ENCODE data around the gene PCDHGA2.
A peak's percentile ranks its signal among the peaks of the same experiment; 100 is the strongest.

PCDHGA2 gene

DNA sequence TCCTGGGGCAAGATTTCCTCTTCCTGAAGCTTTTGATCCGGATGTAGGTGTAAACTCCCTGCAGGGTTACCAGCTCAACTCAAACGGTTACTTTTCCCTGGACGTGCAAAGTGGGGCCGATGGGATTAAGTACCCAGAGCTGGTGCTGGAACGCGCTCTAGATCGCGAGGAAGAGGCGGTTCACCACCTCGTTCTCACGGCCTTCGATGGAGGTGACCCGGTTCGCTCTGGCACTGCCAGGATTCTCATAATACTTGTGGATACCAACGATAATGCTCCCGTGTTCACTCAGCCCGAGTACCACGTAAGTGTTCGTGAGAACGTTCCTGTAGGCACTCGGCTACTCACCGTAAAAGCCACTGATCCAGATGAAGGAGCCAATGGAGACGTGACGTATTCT is 17.1 kb downstream of the PCDHGA2 start:
- TF ChIP-seq FOXP2 (optimal IDR thresholded peaks at IDR 0.05; ENCODE audit: borderline replicate concordance, extremely low read depth, extremely low read length, insufficient read depth) (no peak), SIN3A (IDR thresholded peaks at IDR 0.05; ENCODE audit: borderline replicate concordance, insufficient read depth, low read length) (no peak), POLR2AphosphoS5 (IDR thresholded peaks at IDR 0.05; ENCODE audit: low read depth, low read length) (no peak), TAF1 (IDR thresholded peaks at IDR 0.05; ENCODE audit: borderline replicate concordance, insufficient read depth, low read length) (no peak)
- TF ChIP-seq, protein P1, sequence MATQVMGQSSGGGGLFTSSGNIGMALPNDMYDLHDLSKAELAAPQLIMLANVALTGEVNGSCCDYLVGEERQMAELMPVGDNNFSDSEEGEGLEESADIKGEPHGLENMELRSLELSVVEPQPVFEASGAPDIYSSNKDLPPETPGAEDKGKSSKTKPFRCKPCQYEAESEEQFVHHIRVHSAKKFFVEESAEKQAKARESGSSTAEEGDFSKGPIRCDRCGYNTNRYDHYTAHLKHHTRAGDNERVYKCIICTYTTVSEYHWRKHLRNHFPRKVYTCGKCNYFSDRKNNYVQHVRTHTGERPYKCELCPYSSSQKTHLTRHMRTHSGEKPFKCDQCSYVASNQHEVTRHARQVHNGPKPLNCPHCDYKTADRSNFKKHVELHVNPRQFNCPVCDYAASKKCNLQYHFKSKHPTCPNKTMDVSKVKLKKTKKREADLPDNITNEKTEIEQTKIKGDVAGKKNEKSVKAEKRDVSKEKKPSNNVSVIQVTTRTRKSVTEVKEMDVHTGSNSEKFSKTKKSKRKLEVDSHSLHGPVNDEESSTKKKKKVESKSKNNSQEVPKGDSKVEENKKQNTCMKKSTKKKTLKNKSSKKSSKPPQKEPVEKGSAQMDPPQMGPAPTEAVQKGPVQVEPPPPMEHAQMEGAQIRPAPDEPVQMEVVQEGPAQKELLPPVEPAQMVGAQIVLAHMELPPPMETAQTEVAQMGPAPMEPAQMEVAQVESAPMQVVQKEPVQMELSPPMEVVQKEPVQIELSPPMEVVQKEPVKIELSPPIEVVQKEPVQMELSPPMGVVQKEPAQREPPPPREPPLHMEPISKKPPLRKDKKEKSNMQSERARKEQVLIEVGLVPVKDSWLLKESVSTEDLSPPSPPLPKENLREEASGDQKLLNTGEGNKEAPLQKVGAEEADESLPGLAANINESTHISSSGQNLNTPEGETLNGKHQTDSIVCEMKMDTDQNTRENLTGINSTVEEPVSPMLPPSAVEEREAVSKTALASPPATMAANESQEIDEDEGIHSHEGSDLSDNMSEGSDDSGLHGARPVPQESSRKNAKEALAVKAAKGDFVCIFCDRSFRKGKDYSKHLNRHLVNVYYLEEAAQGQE (IDR thresholded peaks at IDR 0.05; ENCODE audit: insufficient read depth in 1 of 2, low read depth in 2 of 2, low read length in 2 of 2) = no peak

DNA sequence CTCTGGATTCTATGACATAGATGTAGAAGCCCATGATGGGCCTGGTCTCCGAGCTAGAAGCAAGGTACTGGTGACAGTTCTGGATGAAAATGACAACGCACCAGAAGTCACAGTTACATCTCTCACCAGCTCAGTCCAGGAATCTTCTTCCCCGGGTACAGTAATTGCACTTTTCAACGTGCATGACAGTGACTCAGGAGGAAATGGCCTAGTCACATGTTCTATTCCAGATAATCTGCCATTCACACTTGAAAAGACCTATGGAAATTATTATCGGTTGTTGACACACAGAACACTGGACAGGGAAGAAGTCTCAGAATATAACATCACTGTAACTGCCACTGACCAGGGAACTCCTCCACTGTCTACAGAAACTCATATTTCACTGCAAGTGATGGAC is 17.6 kb downstream of the PCDHGA2 start:
- TF ChIP-seq SIN3A (IDR thresholded peaks at IDR 0.05; ENCODE audit: borderline replicate concordance, insufficient read depth, low read length) (no peak), POLR2AphosphoS5 (IDR thresholded peaks at IDR 0.05; ENCODE audit: low read depth, low read length) (no peak), TAF1 (IDR thresholded peaks at IDR 0.05; ENCODE audit: borderline replicate concordance, insufficient read depth, low read length) (no peak), FOXP2 (optimal IDR thresholded peaks at IDR 0.05; ENCODE audit: borderline replicate concordance, extremely low read depth, extremely low read length, insufficient read depth) (no peak)
- TF ChIP-seq, protein P1 (IDR thresholded peaks at IDR 0.05; ENCODE audit: insufficient read depth in 1 of 2, low read depth in 2 of 2, low read length in 2 of 2) = no peak

DNA sequence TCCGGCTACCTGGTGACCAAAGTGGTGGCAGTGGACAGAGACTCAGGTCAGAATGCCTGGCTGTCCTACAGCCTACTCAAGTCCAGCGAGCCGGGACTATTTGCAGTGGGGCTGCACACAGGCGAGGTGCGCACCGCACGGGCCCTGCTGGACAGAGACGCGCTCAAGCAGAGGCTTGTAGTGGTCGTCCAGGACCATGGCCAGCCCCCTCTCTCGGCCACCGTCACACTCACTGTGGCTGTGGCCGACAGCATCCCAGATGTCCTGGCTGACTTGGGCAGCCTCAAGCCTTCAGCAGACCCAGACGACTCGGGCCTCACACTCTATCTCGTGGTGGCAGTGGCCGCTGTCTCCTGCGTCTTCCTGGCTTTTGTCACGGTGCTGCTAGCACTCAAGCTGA is 18.4 kb downstream of the PCDHGA2 start:
- TF ChIP-seq, protein P1 (IDR thresholded peaks at IDR 0.05; ENCODE audit: insufficient read depth in 1 of 2, low read depth in 2 of 2, low read length in 2 of 2) = peak in 1 of 2 experiments; percentile 53; a peak in 1 of 4 replicates
- no peak for TF ChIP-seq TAF1 (IDR thresholded peaks at IDR 0.05; ENCODE audit: borderline replicate concordance, insufficient read depth, low read length)

DNA sequence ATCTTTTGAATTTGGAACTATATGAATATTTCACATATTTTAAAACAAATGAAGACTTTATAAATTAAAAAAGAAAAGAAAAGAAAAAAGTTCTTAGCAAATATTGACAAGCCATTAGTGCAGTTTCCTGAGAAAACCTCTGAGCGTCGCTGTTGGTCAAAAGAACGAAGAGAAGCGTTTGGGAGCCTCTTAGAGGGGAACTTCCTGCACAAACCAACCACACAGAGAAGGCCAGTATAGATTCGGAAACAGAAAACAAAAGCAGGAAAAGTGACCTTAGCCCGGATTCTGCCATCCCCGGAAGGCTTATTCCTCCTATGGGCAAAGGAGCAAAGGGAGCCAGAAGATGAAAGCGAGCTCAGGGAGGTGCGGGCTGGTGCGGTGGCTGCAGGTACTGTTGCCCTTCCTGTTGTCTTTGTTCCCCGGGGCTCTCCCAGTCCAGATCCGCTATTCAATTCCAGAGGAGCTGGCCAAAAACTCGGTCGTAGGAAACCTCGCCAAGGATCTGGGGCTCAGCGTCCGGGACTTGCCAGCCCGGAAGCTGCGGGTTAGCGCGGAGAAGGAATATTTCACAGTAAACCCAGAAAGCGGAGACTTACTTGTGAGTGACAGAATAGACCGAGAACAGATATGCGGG is 21.3 kb downstream of the PCDHGA2 start, which contains the start of gene PCDHGB2:
PCDHGB2 (plus strand) TSS at position 205 of the 637 bp plus-strand sequence; CDS start at position 347, 142 bp downstream.
- TF ChIP-seq POLR2AphosphoS5 (IDR thresholded peaks at IDR 0.05; ENCODE audit: low read depth, low read length) = no peak
- TF ChIP-seq TAF1 (IDR thresholded peaks at IDR 0.05; ENCODE audit: borderline replicate concordance, insufficient read depth, low read length) = no peak
- TF ChIP-seq, protein P1 (IDR thresholded peaks at IDR 0.05; ENCODE audit: insufficient read depth in 1 of 2, low read depth in 2 of 2, low read length in 2 of 2) = no peak
- TF ChIP-seq FOXP2 (optimal IDR thresholded peaks at IDR 0.05; ENCODE audit: borderline replicate concordance, extremely low read depth, extremely low read length, insufficient read depth) = no peak
- no peak for TF ChIP-seq SIN3A (IDR thresholded peaks at IDR 0.05; ENCODE audit: borderline replicate concordance, insufficient read depth, low read length)

DNA sequence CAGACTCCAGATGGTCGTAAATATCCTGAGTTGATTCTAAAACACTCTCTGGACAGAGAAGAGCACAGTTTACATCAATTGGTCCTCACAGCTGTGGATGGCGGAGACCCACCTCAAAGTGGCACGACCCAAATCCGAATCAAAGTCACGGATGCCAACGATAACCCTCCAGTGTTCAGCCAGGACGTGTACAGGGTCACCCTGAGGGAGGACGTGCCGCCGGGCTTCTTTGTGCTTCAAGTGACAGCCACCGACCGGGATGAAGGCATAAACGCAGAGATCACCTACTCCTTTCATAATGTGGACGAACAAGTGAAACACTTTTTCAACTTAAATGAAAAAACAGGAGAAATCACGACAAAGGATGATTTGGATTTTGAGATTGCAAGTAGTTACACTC is 22.1 kb downstream of the PCDHGA2 start:
- TF ChIP-seq TAF1 (IDR thresholded peaks at IDR 0.05; ENCODE audit: borderline replicate concordance, insufficient read depth, low read length) (no peak), POLR2AphosphoS5 (IDR thresholded peaks at IDR 0.05; ENCODE audit: low read depth, low read length) (no peak), SIN3A (IDR thresholded peaks at IDR 0.05; ENCODE audit: borderline replicate concordance, insufficient read depth, low read length) (no peak), FOXP2 (optimal IDR thresholded peaks at IDR 0.05; ENCODE audit: borderline replicate concordance, extremely low read depth, extremely low read length, insufficient read depth) (no peak)
- TF ChIP-seq, protein P1 (IDR thresholded peaks at IDR 0.05; ENCODE audit: insufficient read depth in 1 of 2, low read depth in 2 of 2, low read length in 2 of 2) = no peak
